IPS-18c (cell line): ENCODE data around the gene LPAR4.
"Not testable (repeated sequence)": the region's sequence is repeated elsewhere in the genome, so short reads cannot be mapped to it uniquely, and the experiment has no call there.

ENCODE experiments used
- H3K4me3 ChIP-seq: 2 replicates; pipeline ENCODE4 v1.7.0; 2013; ENCODE audit warnings: low read depth, mild to moderate bottlenecking, low read length, moderate library complexity; ENCODE audit not compliant: insufficient read depth
- H3K9me3 ChIP-seq: one replicate; pipeline ENCODE4 v1.6.1; 2013; ENCODE audit warnings: mild to moderate bottlenecking, low read length, moderate library complexity; ENCODE audit not compliant: control insufficient read depth, insufficient read depth

Gene LPAR4

DNA sequence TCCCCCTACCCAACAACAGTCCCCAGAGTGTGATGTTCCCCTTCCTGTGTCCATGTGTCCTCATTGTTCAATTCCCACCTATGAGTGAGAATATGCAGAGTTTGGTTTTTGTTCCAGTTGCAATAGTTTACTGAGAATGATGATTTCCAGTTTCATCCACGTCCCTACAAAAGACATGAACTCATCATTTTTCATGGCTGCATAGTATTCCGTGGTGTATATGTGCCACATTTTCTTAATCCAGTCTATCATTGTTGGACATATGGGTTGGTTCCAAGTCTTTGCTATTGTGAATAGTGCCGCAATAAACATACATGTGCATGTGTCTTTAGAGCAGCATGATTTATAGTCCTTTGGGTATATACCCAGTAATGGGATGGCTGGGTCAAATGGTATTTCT lies 55.0 kb downstream of the LPAR4 start:
- not testable (repeated sequence) for H3K9me3 ChIP-seq, H3K4me3 ChIP-seq
